ENCODE results near the gene GIT1.

DNA sequence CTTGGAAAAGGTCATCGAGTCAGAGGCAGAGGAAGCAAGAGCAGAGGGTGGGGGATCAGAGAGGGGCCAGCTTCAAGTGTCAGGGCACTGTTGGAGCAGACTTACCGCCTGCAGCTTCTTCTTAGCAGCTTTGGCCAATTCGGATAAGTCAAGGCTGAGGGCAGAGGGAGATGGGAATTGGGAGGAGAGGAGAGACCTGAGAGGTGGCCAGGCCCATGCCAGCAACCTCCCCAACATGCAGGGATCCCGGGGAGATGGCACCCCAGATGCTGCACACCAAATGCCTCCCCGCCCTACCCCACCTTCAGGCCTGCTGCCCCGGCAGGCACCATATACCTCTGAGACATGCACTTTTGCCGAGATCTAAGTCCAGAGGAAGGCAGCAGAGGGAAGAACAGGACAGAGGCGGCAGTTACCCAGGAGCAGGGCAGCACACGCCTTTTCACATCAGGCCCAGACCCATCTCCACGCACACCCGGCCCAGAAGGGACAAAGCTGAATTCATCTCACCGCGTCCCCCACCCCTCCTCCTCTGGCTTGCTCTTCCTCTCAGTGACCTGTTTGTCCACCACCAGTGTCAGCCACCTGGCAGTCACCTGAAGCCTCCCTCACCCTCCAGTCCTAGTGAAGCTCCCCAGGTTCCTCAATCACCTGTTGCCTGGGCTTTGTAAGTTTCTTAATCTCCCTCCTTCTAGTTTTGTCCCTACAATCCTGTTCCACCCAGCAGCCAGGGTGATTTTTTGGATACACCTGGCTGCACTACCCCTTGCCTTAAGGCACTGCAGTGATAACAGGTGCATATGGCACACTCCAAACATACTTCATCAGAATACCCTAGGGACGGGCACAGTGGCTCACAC lies 10.6 kb downstream of the GIT1 start:
- no peak for TF ChIP-seq CTBP1 (IDR thresholded peaks at IDR 0.05; ENCODE audit: borderline replicate concordance)
- TF ChIP-seq FOXA1 (IDR thresholded peaks at IDR 0.05): no peak
- no peak for TF ChIP-seq FOXM1 (IDR thresholded peaks at IDR 0.05; ENCODE audit: borderline replicate concordance)
- TF ChIP-seq SP1 (IDR thresholded peaks at IDR 0.05): no peak
- TF ChIP-seq ELF4 (IDR thresholded peaks at IDR 0.05): no peak
- TF ChIP-seq L3MBTL2 (conservative IDR thresholded peaks at IDR 0.05): no peak
- TF ChIP-seq ZNF384 (IDR thresholded peaks at IDR 0.05): no peak
- TF ChIP-seq HDGF (IDR thresholded peaks at IDR 0.05; ENCODE audit: borderline replicate concordance): no peak
- TF ChIP-seq, protein P1, sequence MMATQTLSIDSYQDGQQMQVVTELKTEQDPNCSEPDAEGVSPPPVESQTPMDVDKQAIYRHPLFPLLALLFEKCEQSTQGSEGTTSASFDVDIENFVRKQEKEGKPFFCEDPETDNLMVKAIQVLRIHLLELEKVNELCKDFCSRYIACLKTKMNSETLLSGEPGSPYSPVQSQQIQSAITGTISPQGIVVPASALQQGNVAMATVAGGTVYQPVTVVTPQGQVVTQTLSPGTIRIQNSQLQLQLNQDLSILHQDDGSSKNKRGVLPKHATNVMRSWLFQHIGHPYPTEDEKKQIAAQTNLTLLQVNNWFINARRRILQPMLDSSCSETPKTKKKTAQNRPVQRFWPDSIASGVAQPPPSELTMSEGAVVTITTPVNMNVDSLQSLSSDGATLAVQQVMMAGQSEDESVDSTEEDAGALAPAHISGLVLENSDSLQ (IDR thresholded peaks at IDR 0.05): no peak
- no peak for TF ChIP-seq TARDBP (IDR thresholded peaks at IDR 0.05)
- TF ChIP-seq ARNT (IDR thresholded peaks at IDR 0.05): no peak
- TF ChIP-seq SUZ12 (IDR thresholded peaks at IDR 0.05): no peak
- TF ChIP-seq NFRKB (IDR thresholded peaks at IDR 0.05): no peak

Measured in HEK293T (cell line).